ENCODE measurements around the gene GIGYF2.
A peak's percentile ranks its signal among the peaks of the same experiment; 100 is the strongest.

GIGYF2 gene

GRCh38 chr2:232873909-232874641 is 176.9 kb downstream of the GIGYF2 start:
- no peaks in the 10 kb centered on the region for H3K9me3 ChIP-seq (ENCODE audit: control insufficient read depth, low read length)
- H3K4me3 ChIP-seq (ENCODE audit: insufficient read depth, low read depth, low read length, poor library complexity, severe bottlenecking) = no peak overlapping the region
- no peak for DNase-seq
- peaks cover 5% of the 10 kb centered on the region for H3K4me1 ChIP-seq (ENCODE audit: control insufficient read depth, insufficient read depth, low read length, poor library complexity, severe bottlenecking)
- H3K27ac ChIP-seq (ENCODE audit: insufficient read depth, low read length, poor library complexity, severe bottlenecking) = no peak overlapping the region
- no peaks in the 10 kb centered on the region for H3K36me3 ChIP-seq (ENCODE audit: control insufficient read depth, insufficient read depth, low read length)
- H3K27me3 ChIP-seq (replicated peaks; ENCODE audit: control insufficient read depth, insufficient read depth, low read length, poor library complexity, severe bottlenecking) = peaks cover 10% of the 10 kb centered on the region

- Histone ChIP-seq H3K36me3 (ENCODE audit: control insufficient read depth, insufficient read depth, low read length) (no peaks in the 10 kb centered on the region), H3K9me3 (ENCODE audit: control insufficient read depth, low read length) (no peaks in the 10 kb centered on the region), H3K4me3 (ENCODE audit: insufficient read depth, low read depth, low read length, poor library complexity, severe bottlenecking) (no peak overlapping the region), H3K27me3 (replicated peaks; ENCODE audit: control insufficient read depth, insufficient read depth, low read length, poor library complexity, severe bottlenecking) (peaks cover 10% of the 10 kb centered on the region), H3K27ac (ENCODE audit: insufficient read depth, low read length, poor library complexity, severe bottlenecking) (no peak overlapping the region), H3K4me1 (ENCODE audit: control insufficient read depth, insufficient read depth, low read length, poor library complexity, severe bottlenecking) (peaks cover 5% of the 10 kb centered on the region)
- no peak for DNase-seq
Observed at GRCh38 chr2:232874677-232875223, 177.6 kb downstream of the GIGYF2 start.

DNA sequence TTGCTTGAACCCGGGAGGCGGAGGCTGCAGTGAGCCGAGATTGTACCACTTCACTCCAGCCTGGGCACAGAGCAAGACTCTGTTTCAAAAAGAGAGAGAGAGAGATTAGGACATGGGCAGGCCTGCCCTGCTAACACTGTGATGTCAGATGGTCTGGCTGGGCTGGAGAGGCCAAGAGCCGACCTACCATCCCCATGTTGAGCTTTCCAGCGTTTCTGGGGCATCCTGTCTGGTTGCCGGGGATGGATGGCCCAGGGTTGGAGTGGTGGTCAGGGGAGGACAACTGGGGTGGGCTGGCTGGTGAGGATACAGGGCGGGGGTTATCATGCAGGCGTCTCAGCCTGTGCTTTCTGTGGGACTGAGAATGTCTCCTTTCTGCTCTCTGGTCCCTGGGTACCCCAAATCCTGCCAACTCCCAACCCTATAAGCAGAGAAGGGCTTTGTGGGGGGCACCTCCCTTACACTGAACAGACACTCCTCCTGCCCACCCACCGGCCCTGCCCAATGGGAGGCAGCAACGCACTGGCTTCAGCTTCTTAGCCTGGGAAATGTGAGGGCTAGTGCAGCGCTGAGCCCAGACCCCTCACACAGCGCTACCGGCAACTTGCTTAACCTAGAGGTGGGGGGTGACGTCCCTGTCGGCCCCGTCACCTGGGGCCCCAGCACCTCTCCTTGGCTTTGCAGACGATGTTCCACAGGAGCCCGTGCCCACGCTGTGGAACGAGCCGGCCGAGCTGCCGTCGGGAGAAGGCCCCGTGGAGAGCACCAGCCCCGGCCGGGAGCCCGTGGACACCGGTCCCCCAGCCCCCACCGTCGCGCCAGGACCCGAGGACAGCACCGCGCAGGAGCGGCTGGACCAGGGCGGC is 178.4 kb downstream of the GIGYF2 start:
- Histone ChIP-seq H3K4me3 (ENCODE audit: insufficient read depth, low read depth, low read length, poor library complexity, severe bottlenecking) (peak overlapping the region; percentile 49), H3K9me3 (ENCODE audit: control insufficient read depth, low read length) (no peaks in the 10 kb centered on the region)

GRCh38 chr2:232876161-232876977 is 179.2 kb downstream of the GIGYF2 start:
- H3K4me3 ChIP-seq (ENCODE audit: insufficient read depth, low read depth, low read length, poor library complexity, severe bottlenecking) = peak overlapping the region; percentile 49
- H3K27me3 ChIP-seq (replicated peaks; ENCODE audit: control insufficient read depth, insufficient read depth, low read length, poor library complexity, severe bottlenecking) = peaks cover 10% of the 10 kb centered on the region
- H3K4me1 ChIP-seq (ENCODE audit: control insufficient read depth, insufficient read depth, low read length, poor library complexity, severe bottlenecking) = peaks cover 5% of the 10 kb centered on the region
- no peaks in the 10 kb centered on the region for H3K9me3 ChIP-seq (ENCODE audit: control insufficient read depth, low read length)
- no peak for DNase-seq
- no peaks in the 10 kb centered on the region for H3K36me3 ChIP-seq (ENCODE audit: control insufficient read depth, insufficient read depth, low read length)
- H3K27ac ChIP-seq (ENCODE audit: insufficient read depth, low read length, poor library complexity, severe bottlenecking) = no peak overlapping the region

More for the DNA sequence above, 178.4 kb downstream of the GIGYF2 start:
- Histone ChIP-seq H3K4me1 (ENCODE audit: control insufficient read depth, insufficient read depth, low read length, poor library complexity, severe bottlenecking) (peaks cover 5% of the 10 kb centered on the region), H3K27me3 (replicated peaks; ENCODE audit: control insufficient read depth, insufficient read depth, low read length, poor library complexity, severe bottlenecking) (peaks cover 10% of the 10 kb centered on the region), H3K36me3 (ENCODE audit: control insufficient read depth, insufficient read depth, low read length) (no peaks in the 10 kb centered on the region), H3K27ac (ENCODE audit: insufficient read depth, low read length, poor library complexity, severe bottlenecking) (no peak overlapping the region)
- no peak for DNase-seq

- DNase-seq = no peak
Observed at GRCh38 chr2:232876978-232877441, 179.9 kb downstream of the GIGYF2 start.

GRCh38 chr2:232877940-232878511 is 180.9 kb downstream of the GIGYF2 start:
- Histone ChIP-seq H3K4me3 (ENCODE audit: insufficient read depth, low read depth, low read length, poor library complexity, severe bottlenecking) (no peak overlapping the region), H3K27ac (ENCODE audit: insufficient read depth, low read length, poor library complexity, severe bottlenecking) (no peak overlapping the region), H3K27me3 (replicated peaks; ENCODE audit: control insufficient read depth, insufficient read depth, low read length, poor library complexity, severe bottlenecking) (peaks cover 10% of the 10 kb centered on the region), H3K4me1 (ENCODE audit: control insufficient read depth, insufficient read depth, low read length, poor library complexity, severe bottlenecking) (peaks cover 5% of the 10 kb centered on the region), H3K9me3 (ENCODE audit: control insufficient read depth, low read length) (no peaks in the 10 kb centered on the region), H3K36me3 (ENCODE audit: control insufficient read depth, insufficient read depth, low read length) (no peaks in the 10 kb centered on the region)
- DNase-seq = no peak

More at GRCh38 chr2:232876978-232877441, 179.9 kb downstream of the GIGYF2 start:
- Histone ChIP-seq H3K27ac (ENCODE audit: insufficient read depth, low read length, poor library complexity, severe bottlenecking) (no peak overlapping the region), H3K4me3 (ENCODE audit: insufficient read depth, low read depth, low read length, poor library complexity, severe bottlenecking) (peak overlapping the region; percentile 49), H3K4me1 (ENCODE audit: control insufficient read depth, insufficient read depth, low read length, poor library complexity, severe bottlenecking) (peaks cover 5% of the 10 kb centered on the region), H3K9me3 (ENCODE audit: control insufficient read depth, low read length) (no peaks in the 10 kb centered on the region), H3K27me3 (replicated peaks; ENCODE audit: control insufficient read depth, insufficient read depth, low read length, poor library complexity, severe bottlenecking) (peaks cover 10% of the 10 kb centered on the region), H3K36me3 (ENCODE audit: control insufficient read depth, insufficient read depth, low read length) (no peaks in the 10 kb centered on the region)

- no peak overlapping the region for H3K4me3 ChIP-seq (ENCODE audit: insufficient read depth, low read depth, low read length, poor library complexity, severe bottlenecking)
- H3K4me1 ChIP-seq (ENCODE audit: control insufficient read depth, insufficient read depth, low read length, poor library complexity, severe bottlenecking) = peaks cover 5% of the 10 kb centered on the region
- H3K9me3 ChIP-seq (ENCODE audit: control insufficient read depth, low read length) = no peaks in the 10 kb centered on the region
- no peaks in the 10 kb centered on the region for H3K36me3 ChIP-seq (ENCODE audit: control insufficient read depth, insufficient read depth, low read length)
- no peak for DNase-seq
- no peak overlapping the region for H3K27ac ChIP-seq (ENCODE audit: insufficient read depth, low read length, poor library complexity, severe bottlenecking)
- H3K27me3 ChIP-seq (replicated peaks; ENCODE audit: control insufficient read depth, insufficient read depth, low read length, poor library complexity, severe bottlenecking) = peaks cover 10% of the 10 kb centered on the region
Observed at GRCh38 chr2:232878855-232879617, 181.9 kb downstream of the GIGYF2 start.

GRCh38 chr2:232879618-232880494 is 182.7 kb downstream of the GIGYF2 start:
- Histone ChIP-seq H3K27ac (ENCODE audit: insufficient read depth, low read length, poor library complexity, severe bottlenecking) (no peak overlapping the region), H3K27me3 (replicated peaks; ENCODE audit: control insufficient read depth, insufficient read depth, low read length, poor library complexity, severe bottlenecking) (peaks cover 5% of the 10 kb centered on the region), H3K4me1 (ENCODE audit: control insufficient read depth, insufficient read depth, low read length, poor library complexity, severe bottlenecking) (peaks cover 5% of the 10 kb centered on the region), H3K9me3 (ENCODE audit: control insufficient read depth, low read length) (no peaks in the 10 kb centered on the region), H3K4me3 (ENCODE audit: insufficient read depth, low read depth, low read length, poor library complexity, severe bottlenecking) (no peak overlapping the region), H3K36me3 (ENCODE audit: control insufficient read depth, insufficient read depth, low read length) (no peaks in the 10 kb centered on the region)
- DNase-seq = no peak

Data from effector memory CD4-positive, alpha-beta T cell (primary cell).